GM12874 (cell line): ENCODE results near the gene CLCN3.

Experiments used
- CTCF ChIP-seq: IDR thresholded peaks from 2 replicates; pipeline ENCODE4 v1.5.1; 2011; ENCODE audit warnings: low read depth, mild to moderate bottlenecking, control low read depth, low read length, moderate library complexity; ENCODE audit not compliant: insufficient read depth

Gene CLCN3

DNA sequence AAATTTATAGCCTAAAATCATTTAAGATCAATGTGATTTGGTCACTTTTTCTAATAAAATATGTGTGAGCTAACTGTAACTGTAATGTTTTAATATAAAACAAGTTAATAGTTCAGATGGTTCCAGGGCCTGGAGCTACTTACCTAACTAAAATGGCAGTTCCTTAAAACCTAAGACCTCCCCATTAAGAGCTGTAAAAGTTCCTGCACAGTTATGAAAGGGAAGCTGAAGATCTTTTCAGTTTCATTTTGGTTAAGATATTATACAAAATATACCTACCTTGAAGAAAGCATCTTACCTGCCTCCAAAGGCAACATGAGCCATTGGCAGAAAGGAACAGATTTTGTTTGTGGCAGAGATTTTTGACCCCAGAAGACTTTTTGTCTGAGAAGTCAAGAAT lies 107.2 kb downstream of the CLCN3 start:
- TF ChIP-seq CTCF: no peak

DNA sequence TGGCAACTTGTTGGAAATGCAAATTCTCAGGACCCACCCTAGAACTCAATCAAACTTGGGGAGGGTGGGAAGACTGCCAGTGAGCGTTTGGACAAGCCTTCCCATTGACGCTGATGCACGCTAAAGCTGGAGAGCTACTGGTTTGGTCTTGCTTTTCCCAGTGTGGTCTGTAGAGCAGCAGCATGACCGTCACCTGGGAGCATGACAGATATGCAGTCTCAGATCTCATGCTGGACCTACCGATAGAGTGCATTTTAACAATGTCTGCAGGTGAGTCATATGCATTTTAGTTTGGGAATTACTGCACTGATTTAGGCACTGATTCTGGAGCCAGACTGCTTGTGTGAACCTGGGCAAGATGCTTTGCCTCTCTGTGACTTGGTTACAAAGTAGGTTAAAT lies 110.2 kb downstream of the CLCN3 start:
- no peak for TF ChIP-seq CTCF

GRCh38 chr4:169741569-169741968 lies 121.2 kb downstream of the CLCN3 start:
- no peak for TF ChIP-seq CTCF

- TF ChIP-seq CTCF: no peak
Observed at GRCh38 chr4:169744601-169745000, 124.2 kb downstream of the CLCN3 start.

- TF ChIP-seq CTCF: no peak
Observed at GRCh38 chr4:169745291-169745690, 124.9 kb downstream of the CLCN3 start.

- TF ChIP-seq CTCF: no peak
Observed at GRCh38 chr4:169756971-169757574, 136.7 kb downstream of the CLCN3 start.

DNA sequence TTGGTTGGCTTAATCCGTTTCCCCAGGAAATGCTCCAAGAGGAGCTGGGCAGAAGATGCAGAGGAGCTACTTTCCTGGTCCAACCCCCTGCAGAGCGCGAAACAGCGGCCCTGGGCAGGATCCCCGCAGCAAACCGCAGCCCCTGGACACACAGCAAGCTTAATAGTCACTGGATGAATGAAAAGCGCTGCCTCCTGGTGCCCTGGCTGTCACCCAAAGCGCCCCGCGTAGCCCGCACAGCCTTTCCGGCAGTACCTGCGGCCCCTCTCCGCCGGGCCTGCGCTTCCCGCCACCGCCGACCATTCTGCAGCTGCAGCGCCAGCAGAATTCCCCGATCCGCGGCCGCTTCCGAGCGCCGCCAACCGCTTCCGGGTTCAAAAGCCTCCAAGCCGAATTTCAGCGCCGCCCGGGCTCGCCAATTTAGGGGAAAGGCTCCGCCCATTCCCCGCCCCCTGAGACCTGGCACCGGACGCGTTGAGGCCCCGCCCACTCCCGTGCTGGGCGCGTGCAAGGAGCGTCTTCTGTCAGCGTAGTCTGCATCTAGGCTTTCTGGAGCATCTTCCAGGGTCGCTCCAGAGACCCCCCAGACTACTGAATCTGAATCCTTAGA lies 137.3 kb downstream of the CLCN3 start, which contains the start of gene HPF1:
Gene HPF1, minus strand, starts transcription at position 370 of the 610 bp plus-strand sequence. Its CDS starts 67 bp downstream, at position 303.
- no peak for TF ChIP-seq CTCF
